NCI-H82 treated with DMSO at 0.1 percent for 48 hours (cell line): ENCODE data around the gene RBM15B.
"Not testable (repeated sequence)": the region's sequence is repeated elsewhere in the genome, so short reads cannot be mapped to it uniquely, and the experiment has no call there.

Experiments used
- DNase-seq: peaks from one replicate; lab custom pipeline; 2025; ENCODE audit not compliant: unreplicated experiment; lab: John Stamatoyannopoulos, UW

Gene RBM15B

GRCh38 chr3:51391075-51391565 is at the start of gene RBM15B:
Gene RBM15B (plus strand): TSS chr3:51391285. CDS start chr3:51391400, 115 bp downstream.
- peak; percentile 66 for DNase-seq

- DNase-seq = no peak
Observed at GRCh38 chr3:51343918-51344687, 47.0 kb upstream of the RBM15B start.

- no peak for DNase-seq
Observed at GRCh38 chr3:51350751-51351150, 40.3 kb upstream of the RBM15B start.

- DNase-seq = peak; percentile 92
Observed at GRCh38 chr3:51353131-51353530, 38.0 kb upstream of the RBM15B start.

- peak; percentile 26 for DNase-seq
Observed at GRCh38 chr3:51353691-51354090, 37.4 kb upstream of the RBM15B start.

- DNase-seq = no peak
Observed at GRCh38 chr3:51354172-51354571, 36.9 kb upstream of the RBM15B start.

GRCh38 chr3:51354731-51355615 is 36.1 kb upstream of the RBM15B start:
- DNase-seq = no peak

- DNase-seq = no peak
Observed at GRCh38 chr3:51355891-51356578, 35.0 kb upstream of the RBM15B start.

- DNase-seq = no peak
Observed at GRCh38 chr3:51357856-51358255, 33.2 kb upstream of the RBM15B start.

GRCh38 chr3:51358981-51359380 is 32.1 kb upstream of the RBM15B start:
- no peak for DNase-seq

GRCh38 chr3:51360806-51361205 is 30.3 kb upstream of the RBM15B start:
- no peak for DNase-seq

GRCh38 chr3:51361746-51362145 is 29.3 kb upstream of the RBM15B start:
- no peak for DNase-seq

- no peak for DNase-seq
Observed at GRCh38 chr3:51362476-51362875, 28.6 kb upstream of the RBM15B start.

- DNase-seq = not testable (repeated sequence)
Observed at GRCh38 chr3:51368276-51368675, 22.8 kb upstream of the RBM15B start.

- DNase-seq = no peak
Observed at GRCh38 chr3:51371943-51372557, 19.0 kb upstream of the RBM15B start.

- no peak for DNase-seq
Observed at GRCh38 chr3:51373658-51374421, 17.2 kb upstream of the RBM15B start.

GRCh38 chr3:51374456-51374855 is 16.6 kb upstream of the RBM15B start:
- DNase-seq = no peak

- DNase-seq = no peak
Observed at GRCh38 chr3:51375136-51375535, 15.9 kb upstream of the RBM15B start.

GRCh38 chr3:51375571-51375970 is 15.5 kb upstream of the RBM15B start:
- DNase-seq = no peak

- DNase-seq = no peak
Observed at GRCh38 chr3:51378065-51378464, 13.0 kb upstream of the RBM15B start.
